Left lung (tissue), 10 donors: ENCODE data around the gene CD19. TPM values are rescaled to one million over a fixed set of nuclear protein-coding genes. Genes with fewer than 3 reads are reported as not detected.

Experiments
- ATAC-seq: fragments of 200-7000 bp; cut with Tn5 transposase; one replicate; pipeline ENCODE4 v1.9.1; 2020; ENCODE audit warnings: moderate library complexity
- DNase-seq, 4 donors: peaks; one replicate each; pipeline ENCODE4 v3.0.0-alpha.2; 2013 to 2020
- H3K27ac ChIP-seq, 2 donors: fragments of 200-600 bp; sonication (generic) in 1 of 2; one replicate each; pipeline versions ENCODE4 v1.5.0 to v1.8.0; 2020 to 2021
- H3K27me3 ChIP-seq, 2 donors: fragments of 200-600 bp; sonication (generic) in 1 of 2; one replicate each; pipeline versions ENCODE4 v1.5.0 to v1.8.0; 2020 to 2021
- H3K36me3 ChIP-seq, 2 donors: fragments of 200-600 bp; sonication (generic) in 1 of 2; one replicate each; pipeline versions ENCODE4 v1.5.0 to v1.8.0; 2020 to 2021
- H3K4me1 ChIP-seq, 2 donors: fragments of 200-600 bp; one replicate each; pipeline ENCODE4 v1.8.0; 2021
- H3K4me3 ChIP-seq, 2 donors: fragments of 200-600 bp; sonication (generic) in 1 of 2; one replicate each; pipeline versions ENCODE4 v1.5.0 to v1.8.0; 2020 to 2021; ENCODE audit warnings: mild to moderate bottlenecking in 1 of 2
- H3K9me3 ChIP-seq, 2 donors: fragments of 200-600 bp; sonication (generic) in 1 of 2; one replicate each; pipeline versions ENCODE4 v1.5.0 to v1.8.0; 2020 to 2021
- intact Hi-C, 2 donors: fragments of 100-400 bp; cut with DNase I; formaldehyde crosslinking; loops; one replicate each; pipeline versions ENCODE4 v1.11.2 to v1.14.2; 2022
- polyA plus RNA-seq, 6 donors: library from polyadenylated mRNA; unstranded; fragments of 120-200 nt; gene quantifications; one replicate each; pipeline ENCODE4 v1.2.1, GENCODE V29; 2013; ENCODE audit not compliant: insufficient read length in 6 of 6
- total RNA-seq, 2 donors: library from RNA; stranded (reverse); fragmentation: NEBNext Ultra II Directional; extraction: Animal tissue kit (Norgen Biotek cat#: 25700); gene quantifications; one replicate each; pipeline ENCODE4 v1.2.1, GENCODE V29; 2021
- TF ChIP-seq, protein P1 (sequence below), 2 donors: fragments of 200-600 bp; sonication (generic) in 1 of 2; IDR thresholded peaks; one replicate each; pipeline versions ENCODE4 v1.5.0 to v1.8.0; 2021; ENCODE audit warnings: antibody characterized with exemption in 2 of 2
- donor health status: DM: no; HTN: yes; CAD: no.
- donor health status: DM: no; HTN: no; CAD: no.

Gene CD19
- total and polyA plus RNA-seq, 8 donors, result 0.29 to 0.85 (median 0.51) TPM

DNA sequence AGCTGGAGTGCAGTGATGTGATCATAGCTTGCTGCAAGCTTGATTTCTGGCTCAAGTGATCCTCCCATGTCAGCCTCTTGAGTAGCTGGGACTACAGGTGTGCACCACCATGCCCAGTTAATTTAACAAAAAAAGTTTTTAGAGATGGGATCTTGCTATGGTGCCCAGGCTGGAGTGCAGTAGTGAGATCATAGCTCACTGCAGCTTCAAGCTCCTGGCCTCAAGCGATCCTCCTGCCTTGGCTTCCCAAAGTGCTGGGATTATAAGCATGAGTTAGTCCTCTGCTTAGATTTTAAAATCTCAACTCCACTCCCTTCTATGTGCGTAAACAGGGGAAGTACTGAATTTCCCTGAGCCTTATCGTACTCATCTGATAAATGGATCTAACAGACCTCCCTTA is 13.1 kb upstream of the CD19 start:
- H3K27me3 ChIP-seq, result no peaks in the 10 kb centered on the region
- ATAC-seq (no peak), DNase-seq (no peak)
- intact Hi-C loops, result no loop called here
- no peaks in the 10 kb centered on the region for H3K9me3 ChIP-seq
- TF ChIP-seq, protein P1, sequence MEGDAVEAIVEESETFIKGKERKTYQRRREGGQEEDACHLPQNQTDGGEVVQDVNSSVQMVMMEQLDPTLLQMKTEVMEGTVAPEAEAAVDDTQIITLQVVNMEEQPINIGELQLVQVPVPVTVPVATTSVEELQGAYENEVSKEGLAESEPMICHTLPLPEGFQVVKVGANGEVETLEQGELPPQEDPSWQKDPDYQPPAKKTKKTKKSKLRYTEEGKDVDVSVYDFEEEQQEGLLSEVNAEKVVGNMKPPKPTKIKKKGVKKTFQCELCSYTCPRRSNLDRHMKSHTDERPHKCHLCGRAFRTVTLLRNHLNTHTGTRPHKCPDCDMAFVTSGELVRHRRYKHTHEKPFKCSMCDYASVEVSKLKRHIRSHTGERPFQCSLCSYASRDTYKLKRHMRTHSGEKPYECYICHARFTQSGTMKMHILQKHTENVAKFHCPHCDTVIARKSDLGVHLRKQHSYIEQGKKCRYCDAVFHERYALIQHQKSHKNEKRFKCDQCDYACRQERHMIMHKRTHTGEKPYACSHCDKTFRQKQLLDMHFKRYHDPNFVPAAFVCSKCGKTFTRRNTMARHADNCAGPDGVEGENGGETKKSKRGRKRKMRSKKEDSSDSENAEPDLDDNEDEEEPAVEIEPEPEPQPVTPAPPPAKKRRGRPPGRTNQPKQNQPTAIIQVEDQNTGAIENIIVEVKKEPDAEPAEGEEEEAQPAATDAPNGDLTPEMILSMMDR (IDR thresholded peaks at IDR 0.05), result no peak
- peaks cover 3 to 73% of the 10 kb centered on the region in 2 donors for H3K36me3 ChIP-seq
- no peak overlapping the region for H3K4me3 ChIP-seq
- H3K27ac ChIP-seq, result no peak overlapping the region
- no peaks in the 10 kb centered on the region for H3K4me1 ChIP-seq

DNA sequence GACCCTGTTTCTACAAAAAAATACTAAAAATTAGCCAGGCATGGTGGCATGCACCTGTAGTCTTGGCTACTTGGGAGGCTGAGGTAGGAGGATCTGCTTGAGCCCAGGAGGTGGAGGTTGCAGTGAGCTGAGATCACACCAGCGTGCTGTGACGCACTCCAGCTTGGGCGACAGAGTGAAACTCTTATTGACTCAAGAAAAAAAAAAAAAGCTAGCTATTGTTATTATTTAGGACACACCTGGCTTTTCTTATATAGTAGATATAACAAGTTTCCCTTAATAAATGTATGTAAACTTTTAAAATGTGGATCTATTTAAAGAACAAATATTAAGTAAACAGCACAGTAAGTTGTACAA is 8.6 kb upstream of the CD19 start:
- ATAC-seq, result no peak

DNA sequence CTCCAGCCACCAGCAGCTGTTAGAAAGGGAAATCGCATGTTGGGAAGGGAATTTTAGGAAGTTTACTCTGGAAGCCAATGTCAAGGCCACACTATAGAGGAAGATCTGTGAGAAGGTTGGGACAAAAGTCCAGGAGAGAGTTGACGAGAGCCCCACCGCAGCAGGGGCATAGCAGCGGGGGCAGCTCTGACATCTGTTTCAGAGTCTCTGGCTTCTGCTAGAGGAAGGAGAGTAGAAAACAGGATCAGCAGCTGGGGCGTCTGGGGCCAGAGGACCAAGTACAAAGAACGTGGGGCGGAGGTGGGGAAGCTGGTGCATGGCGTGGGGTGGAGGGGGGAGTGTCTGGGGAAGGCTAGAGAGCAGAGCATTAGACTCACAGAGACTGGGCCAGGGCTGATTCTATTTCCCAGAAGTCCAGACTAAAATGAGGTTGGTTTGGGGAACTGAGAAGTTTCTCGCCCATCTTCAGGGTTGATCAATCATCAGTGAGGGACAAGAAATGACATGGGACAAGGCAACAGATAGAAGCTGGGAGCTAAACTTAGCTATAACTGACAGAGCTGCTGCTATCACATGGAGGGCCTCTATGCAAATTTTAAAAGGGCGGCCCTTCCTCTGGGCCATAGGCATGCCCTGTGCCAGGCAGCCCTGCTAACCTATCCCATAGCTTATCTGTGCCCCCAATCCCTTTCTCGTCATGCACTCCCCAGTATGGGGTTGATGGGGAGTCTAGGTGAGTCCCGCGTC is 7.9 kb upstream of the CD19 start:
- ATAC-seq (peak; percentile 0), DNase-seq (no peak)
- intact Hi-C loops, result no loop called here
- H3K4me1 ChIP-seq, result peaks cover 0 to 11% of the 10 kb centered on the region in 2 donors
- TF ChIP-seq, protein P1 (IDR thresholded peaks at IDR 0.05), result no peak
- peaks cover 0 to 24% of the 10 kb centered on the region in 2 donors for H3K36me3 ChIP-seq
- peak overlapping the region in 1 of 2 donors; percentile 99 for H3K27ac ChIP-seq
- H3K4me3 ChIP-seq, result peak overlapping the region; percentile 75 to 76
- H3K27me3 ChIP-seq, result no peaks in the 10 kb centered on the region
- H3K9me3 ChIP-seq, result no peaks in the 10 kb centered on the region

More for the DNA sequence above, 8.6 kb upstream of the CD19 start:
- DNase-seq, result no peak
- Histone ChIP-seq H3K4me1 (peaks cover 0 to 11% of the 10 kb centered on the region in 2 donors), H3K9me3 (no peaks in the 10 kb centered on the region), H3K27me3 (no peaks in the 10 kb centered on the region), H3K4me3 (no peak overlapping the region), H3K27ac (no peak overlapping the region), H3K36me3 (peaks cover 0 to 30% of the 10 kb centered on the region in 2 donors)
- intact Hi-C loops, result no loop called here
- TF ChIP-seq, protein P1 (IDR thresholded peaks at IDR 0.05), result no peak

DNA sequence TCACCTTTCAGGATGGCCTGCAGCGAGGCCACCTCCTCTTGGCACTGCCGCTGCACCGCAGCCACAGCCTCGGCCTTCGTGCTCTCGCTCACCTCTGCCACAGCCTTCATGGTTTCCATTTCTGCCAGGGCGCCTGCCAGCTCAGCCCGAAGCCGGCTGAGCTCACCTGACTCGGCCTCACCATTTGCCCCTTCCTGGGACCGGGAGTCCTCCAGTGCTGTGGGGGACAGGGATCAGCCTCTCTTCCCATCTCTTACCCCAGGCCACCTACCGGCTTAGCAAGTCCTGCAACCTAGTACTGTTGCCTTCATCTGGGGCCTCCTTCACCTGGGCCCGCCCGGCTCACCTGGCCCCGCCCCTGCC is 7.4 kb upstream of the CD19 start:
- no peaks in the 10 kb centered on the region for H3K9me3 ChIP-seq
- H3K4me3 ChIP-seq, result peak overlapping the region; percentile 75 to 76
- ATAC-seq (peak; percentile 0), DNase-seq (no peak)
- peaks cover 0 to 11% of the 10 kb centered on the region in 2 donors for H3K4me1 ChIP-seq
- intact Hi-C loops, result no loop called here
- peak overlapping the region; percentile 99 for H3K27ac ChIP-seq
- H3K27me3 ChIP-seq, result no peaks in the 10 kb centered on the region
- TF ChIP-seq, protein P1 (IDR thresholded peaks at IDR 0.05), result peak; percentile 13 to 17
- H3K36me3 ChIP-seq, result peaks cover 0 to 19% of the 10 kb centered on the region in 2 donors

DNA sequence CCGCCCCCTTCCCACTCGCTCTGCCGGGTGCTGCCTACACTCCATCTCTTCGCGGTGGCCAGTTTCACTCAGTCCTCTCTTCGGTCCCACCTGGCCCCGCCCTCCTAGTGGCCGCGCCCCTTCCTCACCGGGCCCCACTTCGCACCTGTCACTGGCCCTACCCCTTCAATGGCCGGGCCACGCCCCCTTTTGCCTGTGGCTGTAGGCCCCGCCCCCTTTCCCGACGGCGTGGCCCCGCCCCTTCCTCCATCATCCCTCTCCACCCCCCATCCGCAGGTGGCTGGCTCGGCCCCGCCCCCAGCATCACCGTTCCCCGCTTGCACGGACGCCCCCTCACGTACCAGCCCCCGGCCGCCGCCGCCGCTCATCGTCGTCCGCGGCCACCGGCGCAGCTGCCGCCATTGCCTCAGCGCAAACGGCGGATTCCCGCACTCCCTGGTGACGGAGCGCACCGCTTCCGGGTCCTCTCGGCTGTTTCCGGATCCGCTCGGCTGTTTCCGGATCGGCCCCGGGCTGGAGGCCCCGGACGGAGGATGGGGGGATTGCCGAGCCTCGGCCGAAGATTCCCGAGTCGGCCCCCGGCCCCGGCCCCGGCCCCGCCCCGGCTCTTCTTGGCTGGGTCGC is 6.9 kb upstream of the CD19 start, which contains the start of gene RABEP2:
TSS of gene RABEP2 (minus strand) at position 477 of the 624 bp plus-strand sequence. CDS start at position 402, 75 bp downstream.
- H3K9me3 ChIP-seq, result no peaks in the 10 kb centered on the region
- H3K27ac ChIP-seq, result peak within 1 kb of the TSS; percentile 99
- intact Hi-C loops, result no loop called here
- no peaks in the 10 kb centered on the region for H3K27me3 ChIP-seq
- TF ChIP-seq, protein P1 (IDR thresholded peaks at IDR 0.05), result no peak
- H3K4me3 ChIP-seq, result peak within 1 kb of the TSS; percentile 75 to 76
- peak; percentile 92 for ATAC-seq
- DNase-seq, result peak; percentile 89 to 98 (median 94)
- peaks cover 0 to 14% of the 10 kb centered on the region in 2 donors for H3K36me3 ChIP-seq
- H3K4me1 ChIP-seq, result peaks cover 0 to 11% of the 10 kb centered on the region in 2 donors
